Measurements from ENCODE around the gene CACNG4.
A peak's percentile ranks its signal among the peaks of the same experiment; 100 is the strongest.

CACNG4 gene

DNA sequence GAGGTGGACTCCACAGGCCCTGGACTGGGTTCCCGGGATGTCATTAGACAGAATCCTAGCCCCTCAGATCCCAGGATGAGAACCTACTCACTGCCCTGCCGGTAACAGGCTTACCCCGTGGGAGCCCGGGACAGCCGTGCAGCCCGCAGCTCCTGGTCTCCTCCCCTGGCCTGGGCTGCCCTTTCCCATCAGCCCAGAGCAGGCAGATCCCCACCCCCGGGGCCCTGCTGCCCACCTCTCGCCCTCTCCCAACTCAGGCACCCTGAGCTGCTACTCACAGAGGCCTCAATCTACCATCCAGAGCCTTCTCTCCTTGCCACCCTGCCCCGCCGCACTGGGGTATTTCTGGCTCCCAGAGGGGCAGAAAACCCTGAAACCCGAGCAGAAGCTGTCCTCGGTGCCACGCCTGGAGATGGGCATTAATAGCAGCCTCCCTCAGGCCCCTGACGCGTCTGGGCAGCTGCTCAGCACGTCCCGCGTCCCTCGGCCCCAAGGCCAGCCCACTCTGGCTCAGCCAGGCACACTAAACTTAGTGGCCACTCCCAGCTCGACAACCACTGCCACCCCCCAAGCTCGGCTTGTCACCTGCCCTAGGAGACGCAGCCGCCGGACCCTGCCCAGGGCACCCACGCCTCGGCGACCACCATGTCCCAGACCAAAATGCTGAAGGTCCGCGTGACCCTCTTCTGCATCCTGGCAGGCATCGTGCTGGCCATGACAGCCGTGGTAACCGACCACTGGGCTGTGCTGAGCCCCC is 79.7 kb downstream of the CACNG4 start, which contains the start of gene CACNG1:
TSS of gene CACNG1 (plus strand) at position 539 of the 757 bp plus-strand sequence. CDS start at position 646, 107 bp downstream.
- TF ChIP-seq, protein P1, sequence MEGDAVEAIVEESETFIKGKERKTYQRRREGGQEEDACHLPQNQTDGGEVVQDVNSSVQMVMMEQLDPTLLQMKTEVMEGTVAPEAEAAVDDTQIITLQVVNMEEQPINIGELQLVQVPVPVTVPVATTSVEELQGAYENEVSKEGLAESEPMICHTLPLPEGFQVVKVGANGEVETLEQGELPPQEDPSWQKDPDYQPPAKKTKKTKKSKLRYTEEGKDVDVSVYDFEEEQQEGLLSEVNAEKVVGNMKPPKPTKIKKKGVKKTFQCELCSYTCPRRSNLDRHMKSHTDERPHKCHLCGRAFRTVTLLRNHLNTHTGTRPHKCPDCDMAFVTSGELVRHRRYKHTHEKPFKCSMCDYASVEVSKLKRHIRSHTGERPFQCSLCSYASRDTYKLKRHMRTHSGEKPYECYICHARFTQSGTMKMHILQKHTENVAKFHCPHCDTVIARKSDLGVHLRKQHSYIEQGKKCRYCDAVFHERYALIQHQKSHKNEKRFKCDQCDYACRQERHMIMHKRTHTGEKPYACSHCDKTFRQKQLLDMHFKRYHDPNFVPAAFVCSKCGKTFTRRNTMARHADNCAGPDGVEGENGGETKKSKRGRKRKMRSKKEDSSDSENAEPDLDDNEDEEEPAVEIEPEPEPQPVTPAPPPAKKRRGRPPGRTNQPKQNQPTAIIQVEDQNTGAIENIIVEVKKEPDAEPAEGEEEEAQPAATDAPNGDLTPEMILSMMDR (IDR thresholded peaks at IDR 0.05), result no peak
- no peak within 1 kb of the TSS for H3K4me3 ChIP-seq
- no peak for DNase-seq (ENCODE audit: low spot score)
- H3K27ac ChIP-seq, result no peak within 1 kb of the TSS

DNA sequence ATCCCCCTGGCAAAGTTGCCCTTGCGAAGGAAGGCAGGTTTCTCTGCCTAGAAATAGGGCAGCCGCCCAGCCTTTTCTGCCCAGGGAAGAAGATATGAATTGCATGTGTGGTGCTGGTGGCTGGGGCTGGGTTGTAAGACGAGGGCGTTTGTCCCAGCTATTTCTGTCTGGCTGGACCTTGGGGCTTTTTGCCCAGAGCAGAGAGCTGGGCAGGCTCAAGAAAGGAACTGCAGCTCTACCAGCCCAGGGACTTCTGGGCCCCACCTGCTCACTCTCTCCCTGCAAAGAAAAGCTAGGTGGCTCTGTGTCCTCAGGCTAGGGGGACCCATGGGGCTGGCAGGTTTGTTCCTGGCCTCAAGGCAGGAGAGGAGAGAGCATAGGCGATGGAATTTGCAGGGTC is 80.4 kb downstream of the CACNG4 start:
- Histone ChIP-seq H3K4me3 (no peak overlapping the region), H3K27ac (no peak overlapping the region)
- TF ChIP-seq, protein P1 (IDR thresholded peaks at IDR 0.05), result no peak
- DNase-seq (ENCODE audit: low spot score), result no peak

DNA sequence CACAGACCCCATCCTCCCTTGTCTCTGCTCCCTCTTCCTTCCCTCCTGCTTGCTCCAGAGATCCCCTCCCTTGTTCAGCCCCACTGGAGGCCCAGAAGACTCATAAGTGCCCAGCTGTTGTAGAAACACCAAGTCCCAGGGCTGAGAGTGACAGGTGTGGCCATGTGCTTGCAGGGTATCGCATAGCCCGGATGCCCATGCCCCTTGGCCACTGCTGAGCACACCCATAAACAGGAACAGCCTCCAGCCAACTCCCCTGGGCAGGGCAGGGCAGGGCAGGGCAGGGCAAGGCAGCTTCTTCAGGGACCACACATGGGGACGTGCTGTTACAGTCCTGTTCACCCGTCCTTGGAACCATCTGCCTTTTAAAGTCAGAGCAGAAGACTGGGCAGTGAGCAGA is 81.9 kb downstream of the CACNG4 start:
- TF ChIP-seq, protein P1 (IDR thresholded peaks at IDR 0.05), result no peak
- DNase-seq (ENCODE audit: low spot score), result no peak
- no peak overlapping the region for H3K27ac ChIP-seq
- H3K4me3 ChIP-seq, result no peak overlapping the region

DNA sequence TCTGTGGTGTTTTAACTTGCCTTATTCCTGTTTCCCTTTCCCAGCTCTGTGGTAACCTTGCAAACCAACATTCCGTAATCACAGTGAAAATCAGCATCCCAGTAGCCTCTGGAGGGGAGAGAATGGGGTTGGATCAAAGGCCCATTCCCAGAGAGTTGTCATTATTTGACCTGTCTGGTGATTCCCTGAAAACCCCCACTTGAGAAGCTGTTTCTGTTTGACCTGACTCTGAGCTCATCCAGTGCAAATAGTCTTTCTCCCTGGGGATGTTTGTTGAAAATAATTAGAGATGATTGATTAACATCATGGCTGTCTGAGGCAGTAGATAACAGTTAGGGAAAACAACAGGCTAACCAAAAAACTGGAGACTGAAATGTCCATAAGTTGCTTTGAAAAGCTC is 82.9 kb downstream of the CACNG4 start:
- TF ChIP-seq, protein P1 (IDR thresholded peaks at IDR 0.05), result no peak
- no peak overlapping the region for H3K4me3 ChIP-seq
- no peak overlapping the region for H3K27ac ChIP-seq
- no peak for DNase-seq (ENCODE audit: low spot score)

DNA sequence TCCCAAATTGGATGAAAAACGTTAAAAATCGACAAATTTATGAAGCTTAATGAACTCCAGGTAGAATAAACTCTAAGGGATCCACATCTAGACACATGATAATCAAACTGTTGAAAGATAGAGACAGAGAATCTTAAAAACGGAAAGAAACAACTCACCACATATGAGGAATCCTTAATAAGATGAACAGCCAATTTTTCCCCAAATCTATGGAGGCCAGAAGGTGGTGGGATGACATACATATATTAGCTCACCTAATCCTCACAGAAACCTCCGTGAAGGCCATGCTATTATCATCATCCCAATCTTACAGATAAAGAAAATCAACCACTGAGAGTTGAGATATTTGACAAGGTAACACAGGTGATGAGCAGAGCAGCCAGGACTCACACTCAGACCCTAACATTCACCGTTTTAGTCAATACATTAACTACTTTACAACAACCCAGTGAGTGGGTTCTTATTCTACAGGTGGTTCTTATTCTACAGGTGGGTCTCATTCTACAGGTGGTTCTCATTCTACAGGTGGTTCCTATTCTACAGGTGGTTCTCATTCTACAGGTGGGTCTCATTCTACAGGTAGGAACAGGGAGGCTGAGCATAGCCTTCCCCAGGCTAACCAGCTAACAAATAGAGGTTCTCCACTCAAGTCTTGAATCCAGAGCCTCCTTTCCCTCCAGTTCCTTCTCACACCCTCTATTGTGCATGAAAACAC is 84.7 kb downstream of the CACNG4 start:
- H3K4me3 ChIP-seq, result no peak overlapping the region
- no peak overlapping the region for H3K27ac ChIP-seq
- TF ChIP-seq, protein P1 (IDR thresholded peaks at IDR 0.05), result no peak
- no peak for DNase-seq (ENCODE audit: low spot score)

DNA sequence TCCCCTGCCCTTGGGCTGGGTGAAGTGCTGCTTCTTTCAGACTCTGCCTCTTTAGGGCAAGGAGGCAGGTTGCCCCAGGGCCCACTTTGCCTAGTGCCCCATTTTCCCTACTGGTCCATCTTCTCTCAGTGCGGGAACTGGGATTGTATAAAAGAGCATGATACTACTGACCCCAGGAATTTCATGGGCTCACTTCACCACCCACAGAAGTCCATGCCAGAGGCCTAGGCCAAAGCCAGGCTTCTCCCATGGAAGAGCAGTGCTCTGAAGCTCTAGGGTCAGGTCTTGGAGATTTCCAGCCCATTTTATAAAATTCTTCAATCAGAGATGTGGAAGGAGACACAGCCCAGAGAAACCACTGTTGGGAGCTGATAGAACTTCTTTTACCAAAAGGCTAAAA is 85.6 kb downstream of the CACNG4 start:
- TF ChIP-seq, protein P1 (IDR thresholded peaks at IDR 0.05), result no peak
- Histone ChIP-seq H3K4me3 (no peak overlapping the region), H3K27ac (no peak overlapping the region)
- DNase-seq (ENCODE audit: low spot score), result peak; percentile 14

All from coronary artery (tissue), 2 donors.